ENCODE results near the gene SLC43A2.

DNA sequence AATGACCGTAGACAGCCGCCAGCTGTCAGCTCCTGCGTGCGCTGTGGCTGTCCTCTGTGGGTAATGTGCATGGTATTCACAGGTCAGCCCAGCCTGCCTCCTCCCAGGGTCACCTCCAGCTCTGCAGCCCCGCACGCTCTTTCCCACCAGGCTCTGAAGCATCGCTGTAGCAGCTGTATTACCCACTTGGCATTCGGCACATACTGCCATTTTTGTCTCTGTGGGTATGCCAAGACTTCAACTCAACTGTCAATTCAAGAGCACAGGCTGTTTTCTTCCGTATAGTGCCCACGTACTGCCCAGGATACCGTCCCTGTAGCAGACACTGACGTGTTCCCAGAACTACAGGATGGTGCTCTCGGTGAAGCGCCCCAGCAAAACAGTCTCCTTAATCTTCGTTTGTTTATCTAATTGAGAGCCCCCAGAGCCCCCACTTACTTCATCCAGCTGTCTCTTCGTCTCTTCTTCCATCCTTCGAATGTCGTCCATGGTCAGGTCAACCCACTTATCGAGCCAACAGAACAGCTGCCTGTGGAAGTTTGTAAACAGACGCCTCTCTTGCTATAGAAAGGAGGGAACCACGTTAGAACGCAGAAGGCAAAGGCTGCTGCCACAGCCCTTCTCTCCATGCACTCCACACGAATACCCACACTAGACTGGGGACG is 94.8 kb downstream of the SLC43A2 start:
- no peak for TF ChIP-seq POLR2AphosphoS5 (IDR thresholded peaks at IDR 0.05)
- TF ChIP-seq, protein P1, sequence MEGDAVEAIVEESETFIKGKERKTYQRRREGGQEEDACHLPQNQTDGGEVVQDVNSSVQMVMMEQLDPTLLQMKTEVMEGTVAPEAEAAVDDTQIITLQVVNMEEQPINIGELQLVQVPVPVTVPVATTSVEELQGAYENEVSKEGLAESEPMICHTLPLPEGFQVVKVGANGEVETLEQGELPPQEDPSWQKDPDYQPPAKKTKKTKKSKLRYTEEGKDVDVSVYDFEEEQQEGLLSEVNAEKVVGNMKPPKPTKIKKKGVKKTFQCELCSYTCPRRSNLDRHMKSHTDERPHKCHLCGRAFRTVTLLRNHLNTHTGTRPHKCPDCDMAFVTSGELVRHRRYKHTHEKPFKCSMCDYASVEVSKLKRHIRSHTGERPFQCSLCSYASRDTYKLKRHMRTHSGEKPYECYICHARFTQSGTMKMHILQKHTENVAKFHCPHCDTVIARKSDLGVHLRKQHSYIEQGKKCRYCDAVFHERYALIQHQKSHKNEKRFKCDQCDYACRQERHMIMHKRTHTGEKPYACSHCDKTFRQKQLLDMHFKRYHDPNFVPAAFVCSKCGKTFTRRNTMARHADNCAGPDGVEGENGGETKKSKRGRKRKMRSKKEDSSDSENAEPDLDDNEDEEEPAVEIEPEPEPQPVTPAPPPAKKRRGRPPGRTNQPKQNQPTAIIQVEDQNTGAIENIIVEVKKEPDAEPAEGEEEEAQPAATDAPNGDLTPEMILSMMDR (IDR thresholded peaks at IDR 0.05): no peak

Data from upper lobe of left lung (tissue), 4 donors.